T-helper 17 cell (primary cell): ENCODE results near the gene ZNF266. TPM values are rescaled to one million over a fixed set of nuclear protein-coding genes. Genes with fewer than 3 reads are reported as not detected.

Experiments used
- ATAC-seq: fragments of 150-1000 bp; cut with Tn5 transposase; 2 replicates; pipeline ENCODE4 v1.10.0; 2021; ENCODE audit warnings: mild to moderate bottlenecking, moderate library complexity
- DNase-seq, 3 donors: peaks; one replicate each; pipeline versions ENCODE4 v3.0.0 to v3.0.0-alpha.2; 2020 to 2021
- H3K9me3 ChIP-seq: one replicate; pipeline ENCODE4 v1.7.0; 2013; ENCODE audit warnings: low read length, mild to moderate bottlenecking; ENCODE audit not compliant: control insufficient read depth, poor library complexity, severe bottlenecking
- H3K27ac Mint-ChIP-seq: one replicate; pipeline ENCODE4 v1.8.0; 2022; ENCODE audit warnings: mild to moderate bottlenecking, moderate library complexity, mixed read lengths
- H3K27me3 Mint-ChIP-seq: one replicate; pipeline ENCODE4 v1.8.0; 2022; ENCODE audit warnings: mixed read lengths
- H3K36me3 Mint-ChIP-seq: one replicate; pipeline ENCODE4 v1.8.0; 2022; ENCODE audit warnings: low read depth, mixed read lengths
- H3K4me1 Mint-ChIP-seq: one replicate; pipeline ENCODE4 v1.8.0; 2022; ENCODE audit warnings: mild to moderate bottlenecking, mixed read lengths
- H3K4me3 Mint-ChIP-seq: one replicate; pipeline ENCODE4 v1.8.0; 2022; ENCODE audit warnings: mild to moderate bottlenecking, moderate library complexity, mixed read lengths
- total RNA-seq, 4 donors: library from RNA in 2 of 4; stranded (reverse) in 2 of 4; gene quantifications; one replicate each; pipeline ENCODE4 v1.2.3 and lab custom pipeline; 2022 to 2026

ZNF266 gene
- 10 to 100 TPM; 39.8 to 51.6 TPM for total RNA-seq
- total RNA-seq (lab: John Stamatoyannopoulos, UW) = 80.5 to 288 reads per million in 2 donors

DNA sequence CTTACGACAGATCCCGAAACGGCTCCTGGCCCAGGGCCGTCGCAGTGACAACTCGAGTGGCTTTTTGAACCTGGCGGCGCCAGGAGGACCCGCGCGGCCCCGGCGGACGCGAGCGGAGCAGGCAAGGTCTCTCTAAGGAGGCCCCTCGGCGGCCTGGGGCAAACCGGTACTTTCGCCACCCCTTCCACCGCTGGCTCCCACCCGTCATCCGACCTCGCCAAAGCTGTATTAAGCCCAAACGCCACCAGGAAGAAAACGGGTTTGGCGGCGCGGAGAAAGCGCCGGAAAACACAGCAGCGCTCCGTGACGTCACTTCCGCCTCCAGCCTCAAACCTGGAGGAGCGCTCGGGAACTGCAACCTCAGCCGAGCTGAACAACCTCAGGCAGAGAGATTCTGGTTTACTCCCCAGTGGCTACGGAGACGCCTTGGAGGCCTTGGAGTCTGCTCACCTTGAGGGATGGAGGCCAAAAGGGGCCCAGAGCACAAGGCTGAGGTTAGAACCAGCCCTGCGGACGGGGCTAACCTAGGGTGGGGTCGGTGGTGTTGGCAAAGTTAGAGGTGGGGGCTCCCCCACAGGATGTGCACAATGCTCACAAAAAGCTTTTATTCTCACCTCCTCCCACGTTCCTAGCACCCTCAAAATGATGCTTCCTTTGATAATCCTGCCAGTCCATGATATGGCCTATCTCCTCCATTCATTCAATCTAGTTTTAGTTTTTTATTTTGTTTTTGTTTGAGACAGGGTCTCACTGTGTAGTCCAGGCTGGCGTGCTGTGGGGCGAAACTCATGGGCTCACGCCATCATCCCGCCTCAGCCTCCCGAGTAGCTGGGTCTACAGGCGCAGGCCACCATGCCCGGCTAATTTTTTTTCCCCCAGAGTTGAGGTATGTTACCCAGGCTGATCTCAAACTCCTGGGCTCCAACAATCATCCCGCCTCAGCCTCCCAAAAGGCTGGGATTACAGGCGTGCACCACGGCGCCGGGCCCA is at the start of gene ZNF266:
TSS of gene ZNF266 (minus strand) at position 295 of the 990 bp plus-strand sequence. CDS start 15,484 bp downstream, outside the sequence.
- no peaks in the 10 kb centered on the region for H3K27me3 Mint-ChIP-seq
- DNase-seq (peak; percentile 82 to 88 (median 85)), ATAC-seq (peak; percentile 91)
- peaks cover 29% of the 10 kb centered on the region for H3K4me1 Mint-ChIP-seq
- peak within 1 kb of the TSS; percentile 96 for H3K27ac Mint-ChIP-seq
- peaks cover 2% of the 10 kb centered on the region for H3K36me3 Mint-ChIP-seq
- H3K9me3 ChIP-seq = no peaks in the 10 kb centered on the region
- H3K4me3 Mint-ChIP-seq = peak within 1 kb of the TSS; percentile 96

DNA sequence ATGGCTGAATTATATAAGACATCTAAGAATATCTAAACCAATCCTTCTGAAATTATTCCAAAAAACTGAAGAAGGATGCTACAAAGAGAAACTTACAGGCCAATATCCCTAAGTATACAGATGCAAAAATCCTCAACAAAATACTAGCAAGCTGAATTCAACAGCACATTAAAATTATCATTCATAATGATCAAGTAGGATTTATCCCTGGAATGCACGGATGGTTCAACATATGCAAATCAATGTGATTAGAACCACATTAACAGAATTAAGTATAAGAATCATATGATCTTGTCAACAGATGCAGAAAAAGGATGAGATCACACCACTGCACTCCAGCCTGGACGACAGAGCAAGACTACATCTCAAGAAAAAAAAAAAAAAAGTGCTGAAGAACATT is 49.8 kb upstream of the ZNF266 start:
- Mint-ChIP-seq H3K27ac (no peak overlapping the region), H3K4me1 (no peaks in the 10 kb centered on the region), H3K4me3 (no peak overlapping the region), H3K27me3 (no peaks in the 10 kb centered on the region), H3K36me3 (no peaks in the 10 kb centered on the region)
- DNase-seq = no peak
- ATAC-seq = no peak
- H3K9me3 ChIP-seq = peaks cover 11% of the 10 kb centered on the region

GRCh38 chr19:9474975-9475374 is 39.6 kb upstream of the ZNF266 start:
- no peak for ATAC-seq
- no peaks in the 10 kb centered on the region for H3K4me1 Mint-ChIP-seq
- no peaks in the 10 kb centered on the region for H3K27me3 Mint-ChIP-seq
- peaks cover 8% of the 10 kb centered on the region for H3K9me3 ChIP-seq
- H3K4me3 Mint-ChIP-seq = no peak overlapping the region
- DNase-seq = no peak
- H3K27ac Mint-ChIP-seq = no peak overlapping the region
- H3K36me3 Mint-ChIP-seq = peaks cover 3% of the 10 kb centered on the region

DNA sequence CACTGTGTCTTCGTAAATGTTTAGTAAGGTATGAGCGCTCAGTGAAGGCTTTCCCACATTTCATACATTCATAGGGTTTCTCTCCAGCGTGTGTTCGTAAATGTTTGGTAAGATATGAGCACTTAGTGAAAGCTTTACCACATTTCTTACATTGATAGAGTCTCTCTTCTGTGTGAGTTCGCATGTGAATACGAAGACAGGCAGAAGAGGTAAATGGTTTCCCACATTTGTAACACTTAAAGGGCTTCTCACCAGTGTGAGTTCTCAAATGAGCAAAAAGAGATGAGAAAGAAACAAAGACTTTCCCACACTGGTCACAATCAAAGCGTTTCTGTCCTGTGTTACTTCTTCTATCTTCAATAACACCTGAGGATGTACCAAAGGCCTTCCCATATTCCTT is 31.8 kb upstream of the ZNF266 start:
- DNase-seq (no peak), ATAC-seq (no peak)
- no peaks in the 10 kb centered on the region for H3K4me1 Mint-ChIP-seq
- peaks cover 18% of the 10 kb centered on the region for H3K9me3 ChIP-seq
- H3K27me3 Mint-ChIP-seq = no peaks in the 10 kb centered on the region
- H3K36me3 Mint-ChIP-seq = no peaks in the 10 kb centered on the region
- no peak overlapping the region for H3K4me3 Mint-ChIP-seq
- no peak overlapping the region for H3K27ac Mint-ChIP-seq

DNA sequence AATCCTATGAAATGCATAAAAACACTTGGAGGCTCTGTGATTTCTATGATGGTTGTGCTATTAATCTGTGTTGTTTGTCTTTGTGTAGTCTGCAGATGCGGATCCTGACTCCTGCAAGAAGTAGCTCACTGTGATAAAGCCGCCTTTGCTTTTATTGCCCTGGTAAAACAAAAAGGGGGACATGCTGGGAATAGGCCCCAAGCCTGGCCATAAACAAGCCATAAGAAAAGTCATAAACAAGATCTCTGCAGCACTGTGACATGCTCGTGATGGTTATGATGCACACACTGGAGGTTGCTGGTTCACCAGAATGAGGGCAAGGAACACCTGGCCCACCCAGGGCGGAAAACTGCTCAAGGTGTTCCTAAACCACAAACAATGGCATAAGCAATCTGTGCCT is 26.6 kb upstream of the ZNF266 start:
- peaks cover 13% of the 10 kb centered on the region for H3K9me3 ChIP-seq
- no peaks in the 10 kb centered on the region for H3K27me3 Mint-ChIP-seq
- H3K4me1 Mint-ChIP-seq = no peaks in the 10 kb centered on the region
- no peak overlapping the region for H3K4me3 Mint-ChIP-seq
- no peak for DNase-seq
- H3K36me3 Mint-ChIP-seq = no peaks in the 10 kb centered on the region
- no peak overlapping the region for H3K27ac Mint-ChIP-seq
- ATAC-seq = no peak

DNA sequence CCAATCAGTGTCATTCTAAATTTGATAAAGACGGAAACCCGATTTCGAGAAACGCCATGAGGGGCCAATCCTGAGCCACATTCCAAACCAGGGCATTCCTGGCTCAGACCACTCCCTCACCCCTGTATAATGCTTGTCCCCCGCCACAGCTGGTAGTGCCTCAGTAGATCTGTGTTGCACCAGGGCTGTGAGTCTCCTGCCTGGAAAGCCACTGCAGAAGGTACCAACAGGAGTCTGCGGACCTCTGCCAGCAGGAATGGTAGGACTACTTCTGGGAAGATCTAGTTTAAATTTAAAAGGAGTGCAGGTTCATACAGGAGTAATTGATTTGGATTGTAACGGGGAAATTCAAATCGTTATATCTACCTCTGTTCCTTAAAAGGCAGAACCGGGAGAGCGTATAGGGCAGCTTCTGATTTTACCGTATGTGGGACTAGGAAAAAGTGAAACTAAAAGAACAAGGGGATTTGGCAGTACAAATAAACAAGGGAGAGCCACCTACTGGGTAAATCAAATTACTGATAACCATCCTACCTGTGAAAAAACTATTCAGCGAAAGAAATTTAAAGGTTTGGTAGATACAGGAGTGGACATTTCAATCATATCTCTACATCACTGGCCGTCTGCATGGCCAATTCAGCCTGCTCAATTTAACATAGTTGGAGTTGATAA is 20.8 kb upstream of the ZNF266 start:
- H3K27me3 Mint-ChIP-seq = no peaks in the 10 kb centered on the region
- DNase-seq (no peak), ATAC-seq (no peak)
- H3K4me1 Mint-ChIP-seq = no peaks in the 10 kb centered on the region
- no peaks in the 10 kb centered on the region for H3K36me3 Mint-ChIP-seq
- no peak overlapping the region for H3K27ac Mint-ChIP-seq
- H3K4me3 Mint-ChIP-seq = no peak overlapping the region
- H3K9me3 ChIP-seq = peaks cover 21% of the 10 kb centered on the region

- ATAC-seq (no peak), DNase-seq (no peak)
- H3K9me3 ChIP-seq = peaks cover 22% of the 10 kb centered on the region
- Mint-ChIP-seq H3K4me3 (no peak overlapping the region), H3K36me3 (no peaks in the 10 kb centered on the region), H3K27me3 (no peaks in the 10 kb centered on the region), H3K4me1 (no peaks in the 10 kb centered on the region), H3K27ac (no peak overlapping the region)
These were observed 18.6 kb upstream of the ZNF266 start for GRCh38 chr19:9453953-9454352.

DNA sequence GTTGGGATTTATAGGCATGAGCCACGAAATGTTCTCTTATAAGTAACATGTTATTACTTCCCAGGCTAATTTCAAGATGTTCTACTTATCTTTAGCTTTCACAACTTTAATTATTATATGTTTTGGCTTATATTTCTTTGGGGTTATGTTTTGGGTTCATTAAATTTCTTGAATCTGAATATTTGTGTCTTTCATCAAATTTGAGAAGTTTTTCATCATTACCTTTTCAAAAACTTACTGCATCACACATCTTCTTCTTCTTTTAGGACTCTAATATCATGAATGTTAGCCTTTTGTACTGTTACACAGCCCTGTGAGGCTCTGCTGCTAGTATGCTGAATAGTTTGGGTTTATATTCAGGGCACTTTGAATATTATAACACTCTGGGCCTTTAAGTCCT is 9.7 kb upstream of the ZNF266 start:
- DNase-seq (no peak), ATAC-seq (no peak)
- no peak overlapping the region for H3K4me3 Mint-ChIP-seq
- peaks cover 17% of the 10 kb centered on the region for H3K9me3 ChIP-seq
- no peaks in the 10 kb centered on the region for H3K36me3 Mint-ChIP-seq
- no peak overlapping the region for H3K27ac Mint-ChIP-seq
- H3K4me1 Mint-ChIP-seq = no peaks in the 10 kb centered on the region
- H3K27me3 Mint-ChIP-seq = no peaks in the 10 kb centered on the region

GRCh38 chr19:9436358-9436757 is 985 bp upstream of the ZNF266 start:
- H3K36me3 Mint-ChIP-seq = no peaks in the 10 kb centered on the region

GRCh38 chr19:9431475-9431874 is 3.9 kb downstream of the ZNF266 start:
- peak; percentile 19 to 33 (median 22) for DNase-seq
- H3K9me3 ChIP-seq = no peaks in the 10 kb centered on the region
- Mint-ChIP-seq H3K27ac (no peak overlapping the region), H3K4me1 (peaks cover 29% of the 10 kb centered on the region), H3K4me3 (no peak overlapping the region), H3K36me3 (peaks cover 13% of the 10 kb centered on the region), H3K27me3 (no peaks in the 10 kb centered on the region)
- no peak for ATAC-seq

More at GRCh38 chr19:9436358-9436757, 985 bp upstream of the ZNF266 start:
- H3K27ac Mint-ChIP-seq = peak overlapping the region; percentile 96
- ATAC-seq (no peak), DNase-seq (no peak)
- H3K4me3 Mint-ChIP-seq = peak overlapping the region; percentile 96
- no peaks in the 10 kb centered on the region for H3K27me3 Mint-ChIP-seq
- peaks cover 28% of the 10 kb centered on the region for H3K4me1 Mint-ChIP-seq
- no peaks in the 10 kb centered on the region for H3K9me3 ChIP-seq

DNA sequence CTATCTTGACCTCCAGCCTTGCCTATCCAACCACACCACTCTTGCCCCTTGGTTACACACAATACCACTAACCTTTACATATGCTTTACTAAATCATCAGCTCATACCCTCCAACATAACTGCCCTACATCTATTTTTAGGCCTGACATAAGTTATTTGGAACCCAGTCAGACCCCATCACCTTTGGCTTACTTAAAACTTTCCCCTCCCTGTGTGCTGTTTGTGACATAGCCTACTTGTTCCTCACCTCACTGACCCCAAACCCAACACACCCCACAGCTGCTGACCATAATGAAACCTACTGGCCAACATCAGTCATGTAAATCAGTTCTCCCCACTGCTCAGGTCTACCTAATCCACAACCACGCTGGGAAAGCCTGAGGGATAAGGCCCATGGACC is 4.9 kb downstream of the ZNF266 start:
- DNase-seq (no peak), ATAC-seq (no peak)
- no peak overlapping the region for H3K4me3 Mint-ChIP-seq
- H3K27me3 Mint-ChIP-seq = no peaks in the 10 kb centered on the region
- peaks cover 21% of the 10 kb centered on the region for H3K4me1 Mint-ChIP-seq
- H3K9me3 ChIP-seq = no peaks in the 10 kb centered on the region
- H3K36me3 Mint-ChIP-seq = peaks cover 13% of the 10 kb centered on the region
- no peak overlapping the region for H3K27ac Mint-ChIP-seq

GRCh38 chr19:9427941-9428340 is 7.4 kb downstream of the ZNF266 start:
- Mint-ChIP-seq H3K4me1 (peaks cover 6% of the 10 kb centered on the region), H3K36me3 (peaks cover 19% of the 10 kb centered on the region), H3K4me3 (no peak overlapping the region), H3K27me3 (no peaks in the 10 kb centered on the region), H3K27ac (no peak overlapping the region)
- no peak for ATAC-seq
- no peak for DNase-seq
- peaks cover 2% of the 10 kb centered on the region for H3K9me3 ChIP-seq

GRCh38 chr19:9413240-9413954 is 22.0 kb downstream of the ZNF266 start:
- Mint-ChIP-seq H3K4me1 (no peaks in the 10 kb centered on the region), H3K27ac (no peak overlapping the region), H3K27me3 (no peaks in the 10 kb centered on the region), H3K36me3 (peaks cover 9% of the 10 kb centered on the region), H3K4me3 (no peak overlapping the region)
- DNase-seq (no peak), ATAC-seq (no peak)
- peaks cover 72% of the 10 kb centered on the region for H3K9me3 ChIP-seq
